ENCODE results near the gene FBXL15. TPM values are rescaled to one million over a fixed set of nuclear protein-coding genes. Genes with fewer than 3 reads are reported as not detected.

Gene FBXL15
- total and polyA plus RNA-seq, 2 of the 13 experiments (the other 11 are each of a cell fraction or from before 2014, with no cell fraction given) = 4.3 to 8.3 TPM

DNA sequence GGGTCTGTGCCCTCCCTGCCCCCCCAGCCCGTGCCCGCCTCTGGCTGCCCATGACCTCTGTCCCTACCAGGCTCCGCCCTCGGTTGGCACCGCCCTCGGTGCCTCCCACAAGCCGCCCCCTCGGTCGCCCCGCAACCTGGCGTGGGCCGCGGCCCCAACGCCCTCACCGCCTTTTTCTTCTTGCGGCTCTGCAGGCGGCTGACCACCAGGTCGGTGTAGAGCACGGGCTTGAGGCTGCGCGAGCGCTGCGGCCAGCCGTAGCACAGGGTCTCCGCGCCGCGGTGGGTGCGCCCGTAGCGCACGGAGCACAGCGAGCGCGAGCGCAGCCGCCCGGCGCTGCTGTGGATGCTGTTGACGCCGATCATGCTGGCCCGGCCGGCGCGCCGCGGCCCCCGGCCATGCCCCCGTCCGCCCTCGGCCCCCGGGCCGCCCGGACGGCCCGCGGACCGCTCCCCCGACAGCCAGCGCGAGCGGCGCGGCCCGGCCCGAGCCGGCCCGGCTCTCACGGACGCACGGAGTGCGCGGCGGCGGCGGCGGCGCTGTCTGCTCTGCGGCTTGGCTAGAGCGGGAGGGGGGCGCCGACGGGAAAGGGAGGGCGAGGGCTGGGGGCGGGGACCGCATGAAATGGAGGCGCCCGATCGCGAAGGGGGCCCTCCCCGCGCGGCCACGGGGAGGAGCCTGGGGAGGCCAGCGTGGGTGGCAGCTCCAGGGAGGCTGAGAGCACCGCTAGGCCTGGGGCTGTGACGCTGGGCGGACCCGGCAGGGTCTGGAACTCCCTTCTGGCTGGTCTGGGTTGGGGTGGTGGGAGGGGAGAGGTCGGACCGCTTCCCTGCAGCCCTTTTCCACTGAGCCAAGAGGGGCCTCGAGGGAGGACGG lies 11.7 kb upstream of the FBXL15 start (continued):
- TF ChIP-seq, protein P1, sequence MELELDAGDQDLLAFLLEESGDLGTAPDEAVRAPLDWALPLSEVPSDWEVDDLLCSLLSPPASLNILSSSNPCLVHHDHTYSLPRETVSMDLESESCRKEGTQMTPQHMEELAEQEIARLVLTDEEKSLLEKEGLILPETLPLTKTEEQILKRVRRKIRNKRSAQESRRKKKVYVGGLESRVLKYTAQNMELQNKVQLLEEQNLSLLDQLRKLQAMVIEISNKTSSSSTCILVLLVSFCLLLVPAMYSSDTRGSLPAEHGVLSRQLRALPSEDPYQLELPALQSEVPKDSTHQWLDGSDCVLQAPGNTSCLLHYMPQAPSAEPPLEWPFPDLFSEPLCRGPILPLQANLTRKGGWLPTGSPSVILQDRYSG (CRISPR knock-in tag; IDR thresholded peaks at IDR 0.05) = no peak
- TF ChIP-seq RAD21 (CRISPR knock-in tag; IDR thresholded peaks at IDR 0.05) (no peak), TBP (CRISPR knock-in tag; IDR thresholded peaks at IDR 0.05) (no peak), ZNF136 (CRISPR knock-in tag; IDR thresholded peaks at IDR 0.05; ENCODE audit: low read depth) (no peak), ZNF777 (CRISPR knock-in tag; IDR thresholded peaks at IDR 0.05) (peak; percentile 72; the same call in 1 of the 2 replicates), BCL6 (CRISPR knock-in tag; IDR thresholded peaks at IDR 0.05) (no peak), ZNF354B (CRISPR knock-in tag; IDR thresholded peaks at IDR 0.05) (no peak)

DNA sequence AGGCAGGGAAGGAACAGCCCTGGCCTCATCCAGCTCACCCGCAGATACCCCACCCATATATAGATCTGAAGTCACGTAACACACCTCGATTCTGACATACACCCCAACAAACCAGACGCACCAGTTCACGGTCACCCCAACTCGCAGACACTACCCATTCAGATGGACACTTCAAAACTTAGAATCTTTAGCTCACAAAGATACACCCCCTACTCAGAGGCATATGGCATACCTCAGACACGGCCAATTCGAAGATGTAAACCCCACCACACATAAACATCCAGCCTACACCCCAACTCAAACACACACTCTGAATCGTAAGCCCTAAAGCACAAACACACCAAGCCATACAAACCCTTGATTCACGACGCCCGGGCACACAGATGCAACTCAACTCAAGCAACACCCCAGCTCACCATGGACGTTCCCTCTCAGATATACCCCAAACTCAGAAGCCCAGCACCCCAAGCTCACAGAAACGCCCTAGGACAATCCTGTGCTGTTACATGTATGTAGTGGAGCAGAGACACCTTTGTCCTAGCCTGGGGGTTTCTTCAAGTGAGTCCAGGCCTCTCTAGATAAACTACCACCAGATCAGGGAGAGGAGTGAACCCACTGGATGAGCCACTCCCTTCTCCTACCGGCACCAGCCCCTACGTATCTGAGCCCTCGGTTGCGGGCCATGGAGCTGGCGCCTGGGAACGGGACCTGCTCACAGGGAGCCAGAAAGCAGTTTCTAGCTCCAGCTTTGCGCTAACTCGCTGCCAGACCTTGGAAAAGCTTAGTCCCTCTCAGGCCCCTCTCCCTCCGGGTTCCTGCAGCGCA lies 10.8 kb upstream of the FBXL15 start:
- no peaks in the 10 kb centered on the region for H3K79me2 ChIP-seq (ENCODE audit: insufficient read depth, low read length)
- peak overlapping the region in 2 of 3 experiments; percentile 38 to 64; a peak in 3 of 6 replicates for H3K4me3 ChIP-seq (replicated peaks in 1 of 3; ENCODE audit: insufficient read depth in 1 of 3, low read depth in 2 of 3, low read length in 3 of 3)
- POLR2A ChIA-PET = interaction anchor here (1.0 to 1.3 kb wide), 3 partner anchors 11 to 40 kb away, joined by 3 to 4 read pairs (median 3); partner anchors contain the start of gene FBXL15
- no peak for TF ChIP-seq KAT2B (IDR thresholded peaks at IDR 0.05; ENCODE audit: borderline replicate concordance, low read depth, low read length)
- TF ChIP-seq EZH2 (conservative IDR thresholded peaks at IDR 0.05; ENCODE audit: low read depth, low read length) = peak; percentile 53; the same call in 1 of the 2 replicates
- TF ChIP-seq, protein P2, sequence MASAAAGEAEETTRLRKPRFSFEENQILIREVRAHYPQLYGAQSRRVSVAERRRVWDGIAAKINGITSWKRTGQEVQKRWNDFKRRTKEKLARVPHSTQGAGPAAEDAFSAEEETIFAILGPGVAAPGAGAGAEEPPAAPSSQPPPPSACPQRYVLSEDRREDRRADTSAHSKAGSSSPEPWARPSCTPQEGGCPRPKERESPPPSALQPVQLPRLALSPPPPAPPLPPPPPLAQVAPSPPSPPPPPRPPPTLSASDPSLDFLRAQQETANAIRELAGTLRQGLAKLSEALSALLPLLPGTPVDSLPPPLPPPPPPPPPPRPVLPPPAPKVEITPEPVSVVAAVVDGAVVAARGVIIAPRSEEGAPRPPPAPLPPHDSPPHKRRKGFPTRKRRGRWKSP (CRISPR knock-in tag; IDR thresholded peaks at IDR 0.05) = 0 out of 2 replicates have a peak, but pooled peaks have one; percentile 0
- TF ChIP-seq, protein P3, sequence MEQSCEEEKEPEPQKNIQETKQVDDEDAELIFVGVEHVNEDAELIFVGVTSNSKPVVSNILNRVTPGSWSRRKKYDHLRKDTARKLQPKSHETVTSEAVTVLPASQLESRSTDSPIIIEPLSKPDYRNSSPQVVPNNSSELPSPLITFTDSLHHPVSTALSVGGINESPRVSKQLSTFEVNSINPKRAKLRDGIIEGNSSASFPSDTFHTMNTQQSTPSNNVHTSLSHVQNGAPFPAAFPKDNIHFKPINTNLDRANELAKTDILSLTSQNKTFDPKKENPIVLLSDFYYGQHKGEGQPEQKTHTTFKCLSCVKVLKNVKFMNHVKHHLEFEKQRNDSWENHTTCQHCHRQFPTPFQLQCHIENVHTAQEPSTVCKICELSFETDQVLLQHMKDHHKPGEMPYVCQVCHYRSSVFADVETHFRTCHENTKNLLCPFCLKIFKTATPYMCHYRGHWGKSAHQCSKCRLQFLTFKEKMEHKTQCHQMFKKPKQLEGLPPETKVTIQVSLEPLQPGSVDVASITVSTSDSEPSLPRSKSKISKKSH (CRISPR knock-in tag; IDR thresholded peaks at IDR 0.05; ENCODE audit: borderline replicate concordance) = no peak
- H3K27me3 ChIP-seq (ENCODE audit: control insufficient read depth in 1 of 2, insufficient read depth in 2 of 2, low read length in 2 of 2) = peaks cover 27 to 80% of the 10 kb centered on the region in 2 experiments
- H3K4me1 ChIP-seq (ENCODE audit: insufficient read depth, low read length) = peaks cover 18% of the 10 kb centered on the region
- in situ Hi-C loops (cut with HindIII; ENCODE audit: extremely low pct_ligation_motif_present, low pct_unique_long_range_greater_than_20kb) = loop anchor here (10.0 kb wide), 1 partner anchor 65 kb away; no protein-coding TSS in a partner anchor
- no peaks in the 10 kb centered on the region for H3K9me3 ChIP-seq (ENCODE audit: low read length)
- DNase-seq (ENCODE audit: low spot score) (no peak), FAIRE-seq (no peak), ATAC-seq (no peak)
- CTCF ChIA-PET (ENCODE audit: low intra/inter-chr PET ratio, low total read pairs) = no interaction called here
- H3K36me3 ChIP-seq (replicated peaks in 1 of 2; ENCODE audit: control insufficient read depth in 1 of 2, insufficient read depth in 2 of 2, low read length in 2 of 2) = no peaks in the 10 kb centered on the region
- WGBS (ENCODE audit: low lambda C conversion rate) = 24% methylated on average over 20 of the region's 24 CpGs
- BruUV-seq (replicated peaks) = no TSS peak
- H4K20me1 ChIP-seq (ENCODE audit: insufficient read depth, low read length) = peaks cover 4% of the 10 kb centered on the region; the same call in 1 of the 2 replicates
- no peak overlapping the region for H2AFZ ChIP-seq (ENCODE audit: low read length)
- intact Hi-C loops (cut with micrococcal nuclease; ENCODE audit: unreplicated experiment) = no loop called here
- H3K27ac ChIP-seq (ENCODE audit: extremely low read length, insufficient read depth, low read length) = no peak overlapping the region
- no peak overlapping the region for H3K9ac ChIP-seq (ENCODE audit: insufficient read depth, low read depth, low read length)
- peak overlapping the region; percentile 61 for H3K4me2 ChIP-seq (ENCODE audit: low read depth, low read length)

Measured in HepG2 (cell line).